Upper lobe of left lung (tissue), 6 donors: ENCODE data around the gene LRRD1. TPM values are rescaled to one million over a fixed set of nuclear protein-coding genes. Genes with fewer than 3 reads are reported as not detected.
"Not testable (repeated sequence)": the region's sequence is repeated elsewhere in the genome, so short reads cannot be mapped to it uniquely, and the experiment has no call there.

Experiments used
- ATAC-seq, 2 donors: fragments of 200-7000 bp; cut with Tn5 transposase; one replicate each; pipeline ENCODE4 v1.9.1; 2022; ENCODE audit warnings: mild to moderate bottlenecking in 2 of 2, moderate library complexity in 2 of 2; ENCODE audit not compliant: low FRiP score in 2 of 2
- DNase-seq, 2 donors: peaks; one replicate each; pipeline ENCODE4 v3.0.0-alpha.2; 2019 to 2020
- H3K27ac ChIP-seq, 4 donors: fragments of 200-600 bp; sonication (generic); one replicate each; pipeline ENCODE4 v1.5.1; 2016 to 2019
- H3K27me3 ChIP-seq, 4 donors: fragments of 200-600 bp; sonication (generic); one replicate each; pipeline ENCODE4 v1.5.1; 2017 to 2019
- H3K36me3 ChIP-seq, 4 donors: fragments of 200-600 bp; sonication (generic); one replicate each; pipeline ENCODE4 v1.5.1; 2016 to 2019
- H3K4me1 ChIP-seq, 4 donors: fragments of 200-600 bp; sonication (generic); one replicate each; pipeline ENCODE4 v1.5.1; 2018 to 2019
- H3K4me3 ChIP-seq, 4 donors: fragments of 200-600 bp; sonication (generic); one replicate each; pipeline ENCODE4 v1.5.1; 2017 to 2019; ENCODE audit warnings: mild to moderate bottlenecking in 2 of 4, moderate library complexity in 1 of 4
- H3K9me3 ChIP-seq, 4 donors: fragments of 200-600 bp; sonication (generic); one replicate each; pipeline ENCODE4 v1.5.1; 2018 to 2019
- EP300 ChIP-seq, 4 donors: sonication (generic); formaldehyde crosslinking; IDR thresholded peaks; one replicate each; pipeline ENCODE4 v1.5.1; 2017; ENCODE audit warnings: antibody characterized with exemption in 4 of 4, control low read depth in 2 of 4
- POLR2A ChIP-seq, 4 donors: fragments of 450-650 bp; IDR thresholded peaks; one replicate each; pipeline ENCODE4 v1.5.1; 2016 to 2017; ENCODE audit warnings: antibody characterized with exemption in 4 of 4, mild to moderate bottlenecking in 2 of 4
- POLR2AphosphoS5 ChIP-seq, 2 donors: sonication (generic); formaldehyde crosslinking; IDR thresholded peaks; one replicate each; pipeline ENCODE4 v1.5.1; 2017; ENCODE audit warnings: antibody characterized with exemption in 2 of 2
- WGBS, 2 donors: methylation state at CpG; one replicate each; pipeline ENCODE4 v1.1.5; 2017 to 2018; 5-methylcytosine and 5-hydroxymethylcytosine counted together
- total RNA-seq, 6 donors: library from RNA; depleted of rRNA in 4 of 6; stranded (reverse); fragments of >200 nt in 4 of 6; gene quantifications; one replicate each; pipeline versions ENCODE4 v1.1.0 to v1.2.1, GENCODE V29; 2016 to 2021
- TF ChIP-seq, protein P1 (sequence below), 6 experiments: fragments of 450-650 bp in 4 of 6; fragments of 200-600 bp in 2 of 6; sonication (generic) in 2 of 6; IDR thresholded peaks; one replicate each; pipeline ENCODE4 v1.5.1; 2016 to 2019; ENCODE audit warnings: antibody characterized with exemption in 6 of 6
- donor health status: DM: no; HTN: no; CAD: no; lungs with moderate emphysema.
- donor health status: DM: no; HTN: yes; CAD: no; lungs with severe emphysema.

Gene LRRD1
- total RNA-seq, 6 donors from 2014 or later: 0.20 TPM; not detected in 5

DNA sequence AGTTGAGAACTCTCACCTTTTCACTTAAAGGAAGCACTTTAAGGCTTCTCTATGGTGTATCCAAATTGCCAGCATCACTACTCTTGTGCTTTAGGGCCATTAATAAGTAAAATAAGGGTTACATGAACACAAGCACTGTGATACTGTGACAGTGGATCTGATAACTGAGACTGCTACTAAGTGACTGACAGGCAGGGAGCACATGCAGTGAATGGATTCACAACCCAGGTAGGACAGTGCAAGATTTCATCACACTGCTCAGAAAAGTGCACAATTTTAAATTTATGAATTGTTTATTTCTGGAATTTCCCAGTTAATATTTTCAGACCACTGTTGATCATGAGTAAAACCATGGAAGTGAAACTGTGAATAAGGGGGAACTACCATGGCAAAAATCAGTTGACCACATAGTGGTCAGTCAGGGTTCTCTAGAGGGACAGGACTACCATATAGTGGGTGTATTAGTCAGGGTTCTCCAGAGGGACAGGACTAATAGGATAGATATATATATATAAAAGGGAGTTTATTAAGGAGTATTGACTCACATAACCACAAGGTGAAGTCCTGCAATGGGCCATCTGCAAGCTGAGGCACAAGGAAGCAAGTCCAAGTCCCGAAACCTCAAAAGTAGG lies 23.7 kb downstream of the LRRD1 start:
- Histone ChIP-seq H3K9me3 (no peaks in the 10 kb centered on the region), H3K4me3 (no peak overlapping the region), H3K4me1 (no peaks in the 10 kb centered on the region), H3K36me3 (no peaks in the 10 kb centered on the region), H3K27ac (no peak overlapping the region), H3K27me3 (no peaks in the 10 kb centered on the region)
- ATAC-seq (no peak), DNase-seq (no peak)
- TF ChIP-seq POLR2A (IDR thresholded peaks at IDR 0.05) (no peak), POLR2AphosphoS5 (IDR thresholded peaks at IDR 0.05) (no peak), EP300 (IDR thresholded peaks at IDR 0.05) (no peak)
- TF ChIP-seq, protein P1, sequence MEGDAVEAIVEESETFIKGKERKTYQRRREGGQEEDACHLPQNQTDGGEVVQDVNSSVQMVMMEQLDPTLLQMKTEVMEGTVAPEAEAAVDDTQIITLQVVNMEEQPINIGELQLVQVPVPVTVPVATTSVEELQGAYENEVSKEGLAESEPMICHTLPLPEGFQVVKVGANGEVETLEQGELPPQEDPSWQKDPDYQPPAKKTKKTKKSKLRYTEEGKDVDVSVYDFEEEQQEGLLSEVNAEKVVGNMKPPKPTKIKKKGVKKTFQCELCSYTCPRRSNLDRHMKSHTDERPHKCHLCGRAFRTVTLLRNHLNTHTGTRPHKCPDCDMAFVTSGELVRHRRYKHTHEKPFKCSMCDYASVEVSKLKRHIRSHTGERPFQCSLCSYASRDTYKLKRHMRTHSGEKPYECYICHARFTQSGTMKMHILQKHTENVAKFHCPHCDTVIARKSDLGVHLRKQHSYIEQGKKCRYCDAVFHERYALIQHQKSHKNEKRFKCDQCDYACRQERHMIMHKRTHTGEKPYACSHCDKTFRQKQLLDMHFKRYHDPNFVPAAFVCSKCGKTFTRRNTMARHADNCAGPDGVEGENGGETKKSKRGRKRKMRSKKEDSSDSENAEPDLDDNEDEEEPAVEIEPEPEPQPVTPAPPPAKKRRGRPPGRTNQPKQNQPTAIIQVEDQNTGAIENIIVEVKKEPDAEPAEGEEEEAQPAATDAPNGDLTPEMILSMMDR (IDR thresholded peaks at IDR 0.05): no peak
- WGBS, 2 donors: 100% methylated on average over 1 of the region's 1 CpG

DNA sequence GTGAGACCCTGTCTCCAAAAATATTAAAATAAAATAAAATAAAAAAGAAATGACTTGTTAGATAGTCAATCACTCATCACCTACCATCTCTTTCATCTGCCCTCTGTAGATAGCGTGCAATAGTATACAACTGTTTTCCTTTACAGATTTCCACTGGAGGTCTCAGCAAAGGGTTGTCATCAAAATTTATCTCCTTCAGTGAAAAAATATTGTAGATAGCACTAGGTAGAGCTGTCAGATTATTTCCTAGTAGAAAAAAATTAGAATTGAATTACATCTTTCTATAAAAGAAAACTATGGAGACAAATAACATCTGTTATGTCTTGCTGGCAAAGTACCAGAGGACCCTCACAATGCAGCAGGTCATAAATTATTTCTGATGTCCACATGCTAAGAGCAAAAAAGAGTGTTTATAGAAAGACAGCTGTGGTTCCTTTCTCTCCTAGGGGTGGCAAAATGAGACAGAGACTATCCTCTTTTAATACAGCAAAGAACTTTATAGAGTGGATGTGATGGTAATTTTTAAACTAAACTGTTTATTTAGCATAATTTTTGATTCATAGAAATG lies 28.4 kb downstream of the LRRD1 start:
- no peak for TF ChIP-seq POLR2A (IDR thresholded peaks at IDR 0.05)
- TF ChIP-seq, protein P1 (IDR thresholded peaks at IDR 0.05): no peak
- no peak for DNase-seq
- no peaks in the 10 kb centered on the region for H3K36me3 ChIP-seq
- 64 to 67% methylated on average over 1 of the region's 1 CpG for WGBS, 2 donors
- no peaks in the 10 kb centered on the region for H3K27me3 ChIP-seq
- no peaks in the 10 kb centered on the region for H3K4me1 ChIP-seq
- no peak overlapping the region for H3K4me3 ChIP-seq
- ATAC-seq: no peak
- H3K27ac ChIP-seq: no peak overlapping the region
- no peaks in the 10 kb centered on the region for H3K9me3 ChIP-seq

DNA sequence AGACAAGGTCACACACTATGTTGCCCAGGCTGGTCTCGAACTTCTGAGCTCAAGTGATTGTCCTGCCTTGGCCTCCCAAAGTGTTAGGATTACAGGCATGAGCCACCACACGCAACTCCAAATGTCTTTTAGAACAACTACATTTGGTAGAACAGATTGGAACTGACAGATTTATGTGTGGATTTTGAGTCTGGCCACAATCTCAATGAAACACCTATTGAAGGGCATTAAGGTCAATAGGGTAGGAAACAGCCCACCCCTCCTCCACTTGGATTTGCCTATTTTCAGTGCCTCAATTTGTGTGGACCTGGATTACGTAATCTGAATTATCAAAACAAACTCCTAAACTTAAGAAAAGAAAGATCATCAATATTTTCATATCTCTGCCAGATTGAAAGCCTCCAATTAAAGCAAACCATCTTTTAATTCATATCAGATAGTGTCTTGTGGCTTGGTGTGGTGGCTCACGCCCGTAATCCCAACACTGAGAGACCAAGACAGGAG lies 29.2 kb downstream of the LRRD1 start:
- Histone ChIP-seq H3K36me3 (no peaks in the 10 kb centered on the region), H3K4me3 (no peak overlapping the region), H3K9me3 (no peaks in the 10 kb centered on the region), H3K4me1 (no peaks in the 10 kb centered on the region), H3K27me3 (no peaks in the 10 kb centered on the region), H3K27ac (no peak overlapping the region)
- TF ChIP-seq POLR2A (IDR thresholded peaks at IDR 0.05) (no peak), EP300 (IDR thresholded peaks at IDR 0.05) (no peak), POLR2AphosphoS5 (IDR thresholded peaks at IDR 0.05) (no peak)
- TF ChIP-seq, protein P1 (IDR thresholded peaks at IDR 0.05): no peak
- ATAC-seq: no peak
- 96% methylated on average over 5 of the region's 5 CpGs for WGBS, 2 donors
- DNase-seq: no peak

DNA sequence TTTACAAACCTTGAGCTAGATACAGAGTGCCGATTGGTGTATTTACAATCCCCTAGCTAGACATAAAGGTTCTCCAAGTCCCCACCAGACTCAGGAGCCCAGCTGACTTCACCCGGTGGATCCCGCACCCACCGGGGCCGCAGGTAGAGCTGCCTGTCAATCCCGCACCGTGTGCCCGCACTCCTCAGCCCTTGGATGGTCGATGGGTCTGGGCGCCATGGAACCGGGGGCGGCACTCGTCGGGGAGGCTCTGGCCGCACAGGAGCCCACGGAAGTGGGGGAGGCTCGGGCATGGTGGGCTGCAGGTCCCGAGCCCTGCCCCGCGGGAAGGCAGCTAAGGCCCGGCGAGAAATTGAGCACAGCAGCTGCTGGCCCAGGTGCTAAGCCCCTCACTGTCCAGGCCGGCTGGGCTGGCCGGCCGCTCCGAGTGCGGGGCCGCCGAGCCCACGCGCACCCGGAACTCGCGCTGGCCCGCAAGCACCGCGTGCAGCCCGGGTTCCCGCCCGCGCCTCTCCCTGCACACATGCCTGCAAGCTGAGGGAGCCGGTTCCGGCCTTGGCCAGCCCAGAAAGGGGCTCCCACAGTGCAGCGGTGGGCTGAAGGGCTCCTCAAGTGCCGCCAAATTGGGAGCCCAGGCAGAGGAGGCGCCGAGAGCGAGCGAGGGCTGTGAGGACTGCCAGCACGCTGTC lies 35.6 kb downstream of the LRRD1 start:
- not testable (repeated sequence) for H3K27me3 ChIP-seq, H3K4me3 ChIP-seq, ATAC-seq, H3K4me1 ChIP-seq, H3K9me3 ChIP-seq, H3K27ac ChIP-seq, H3K36me3 ChIP-seq
- WGBS, 2 donors: 96 to 98% methylated on average over 16 to 44 of the region's 50 CpGs
- DNase-seq: peak in 1 of 2 donors; percentile 66

DNA sequence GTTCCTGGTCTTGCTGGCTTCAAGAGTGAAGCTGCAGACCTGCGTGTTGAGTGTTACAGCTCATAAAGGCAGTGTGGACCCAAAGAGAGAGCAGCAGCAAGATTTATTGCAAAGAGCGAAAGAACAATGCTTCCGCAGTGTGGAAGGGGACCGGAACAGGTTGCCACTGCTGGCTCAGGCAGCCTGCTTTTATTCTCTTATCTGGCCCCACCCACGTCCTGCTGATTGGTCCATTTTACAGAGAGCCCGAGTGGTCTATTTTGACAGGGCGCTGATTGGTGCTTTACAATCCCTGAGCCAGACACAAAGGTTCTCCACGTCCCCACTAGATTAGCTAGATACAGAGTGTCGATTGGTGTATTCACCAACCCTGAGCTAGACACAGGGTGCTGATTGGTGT lies 36.2 kb downstream of the LRRD1 start:
- 87 to 97% methylated on average over 9 of the region's 9 CpGs for WGBS, 2 donors
- H3K36me3 ChIP-seq, H3K4me1 ChIP-seq, DNase-seq, H3K4me3 ChIP-seq, H3K9me3 ChIP-seq, H3K27me3 ChIP-seq, H3K27ac ChIP-seq, ATAC-seq: not testable (repeated sequence)
